ENCODE results near the gene CALN1.

Gene CALN1

DNA sequence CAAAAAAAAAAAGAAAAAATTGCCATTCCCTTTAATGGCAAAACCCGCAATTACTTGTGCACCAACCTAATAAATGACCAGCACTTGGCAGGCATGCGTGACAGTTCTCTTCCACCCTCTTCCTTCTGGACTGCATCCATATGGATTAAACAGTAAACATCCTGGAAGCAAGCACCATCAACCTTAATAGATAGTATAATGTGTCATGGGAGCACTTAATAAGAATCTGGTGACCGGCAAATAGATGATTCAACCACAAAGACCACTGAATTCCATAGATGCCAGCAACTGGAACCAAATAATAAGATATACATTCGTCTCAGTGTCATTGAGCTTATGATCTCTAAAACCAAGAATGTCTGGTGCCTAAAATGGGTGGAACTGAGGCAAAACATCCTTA lies 610.2 kb downstream of the CALN1 start:
- TF ChIP-seq FOXP2 (optimal IDR thresholded peaks at IDR 0.05; ENCODE audit: borderline replicate concordance, extremely low read depth, extremely low read length, insufficient read depth) (no peak), REST (IDR thresholded peaks at IDR 0.05; ENCODE audit: insufficient read depth in 1 of 2, low read depth in 2 of 2, low read length in 2 of 2) (no peak), TAF1 (IDR thresholded peaks at IDR 0.05; ENCODE audit: borderline replicate concordance, insufficient read depth, low read length) (no peak), POLR2AphosphoS5 (IDR thresholded peaks at IDR 0.05; ENCODE audit: low read depth, low read length) (no peak), SIN3A (IDR thresholded peaks at IDR 0.05; ENCODE audit: borderline replicate concordance, insufficient read depth, low read length) (no peak)

DNA sequence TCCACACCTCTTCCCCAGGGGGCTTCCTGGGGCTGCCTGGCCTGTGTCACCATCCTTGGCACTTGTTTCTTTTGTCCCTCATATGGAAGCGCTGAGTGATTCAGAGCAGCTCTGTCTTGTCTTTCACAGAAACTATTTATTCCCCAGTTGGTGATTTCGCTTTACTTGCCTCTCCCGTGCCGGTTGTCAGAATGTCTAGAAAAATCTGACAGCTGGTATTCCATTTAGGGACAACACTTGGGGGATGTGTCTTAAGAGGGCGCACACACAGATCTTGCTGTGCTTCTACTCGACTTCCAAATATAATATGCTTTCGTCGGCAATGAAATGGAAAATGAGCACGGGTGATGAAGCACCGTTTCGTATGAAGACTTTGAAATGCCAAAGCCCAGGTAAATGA lies 611.8 kb downstream of the CALN1 start:
- TF ChIP-seq REST (IDR thresholded peaks at IDR 0.05; ENCODE audit: insufficient read depth in 1 of 2, low read depth in 2 of 2, low read length in 2 of 2) (no peak), SIN3A (IDR thresholded peaks at IDR 0.05; ENCODE audit: borderline replicate concordance, insufficient read depth, low read length) (no peak), FOXP2 (optimal IDR thresholded peaks at IDR 0.05; ENCODE audit: borderline replicate concordance, extremely low read depth, extremely low read length, insufficient read depth) (no peak), TAF1 (IDR thresholded peaks at IDR 0.05; ENCODE audit: borderline replicate concordance, insufficient read depth, low read length) (no peak), POLR2AphosphoS5 (IDR thresholded peaks at IDR 0.05; ENCODE audit: low read depth, low read length) (no peak)

DNA sequence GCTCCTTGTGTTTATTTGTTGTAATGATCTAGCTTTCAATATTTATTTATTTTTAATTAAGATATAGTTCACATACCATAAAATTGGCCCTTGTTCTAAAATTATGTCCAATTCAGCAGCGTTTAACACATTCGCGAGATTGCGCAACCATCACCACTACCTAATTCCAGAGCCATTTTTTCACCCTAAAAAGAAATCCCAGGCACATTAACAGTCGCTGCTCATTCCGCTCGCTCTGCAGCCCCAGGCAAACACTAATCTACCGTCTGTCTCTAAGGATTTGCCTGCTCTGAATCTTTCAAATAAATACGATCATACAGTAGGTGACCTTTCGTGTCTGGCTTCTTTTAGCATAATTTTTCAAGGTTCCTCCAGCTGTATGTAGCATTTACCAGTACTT lies 616.7 kb downstream of the CALN1 start:
- TF ChIP-seq TAF1 (IDR thresholded peaks at IDR 0.05; ENCODE audit: borderline replicate concordance, insufficient read depth, low read length) (no peak), REST (IDR thresholded peaks at IDR 0.05; ENCODE audit: insufficient read depth in 1 of 2, low read depth in 2 of 2, low read length in 2 of 2) (no peak), FOXP2 (optimal IDR thresholded peaks at IDR 0.05; ENCODE audit: borderline replicate concordance, extremely low read depth, extremely low read length, insufficient read depth) (no peak), POLR2AphosphoS5 (IDR thresholded peaks at IDR 0.05; ENCODE audit: low read depth, low read length) (no peak), SIN3A (IDR thresholded peaks at IDR 0.05; ENCODE audit: borderline replicate concordance, insufficient read depth, low read length) (no peak)

DNA sequence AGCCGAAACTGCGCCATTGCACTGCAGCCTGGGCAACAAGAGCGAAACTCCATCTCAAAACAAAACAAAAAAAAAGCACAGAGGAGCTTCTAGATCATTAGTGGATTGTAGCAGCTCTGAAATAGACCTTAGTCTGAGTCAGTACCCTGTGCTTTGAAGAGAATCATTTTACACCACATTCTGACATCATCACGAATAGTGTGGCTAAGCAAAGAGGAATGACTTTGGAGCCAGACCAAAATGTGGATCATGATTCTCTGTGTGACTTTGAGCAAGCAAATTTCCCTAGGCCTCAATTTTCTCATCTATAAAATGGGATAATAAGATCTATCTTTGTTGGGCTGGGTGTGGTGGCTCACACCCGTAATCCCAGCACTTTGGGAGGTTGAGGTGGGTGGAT lies 618.9 kb downstream of the CALN1 start:
- TF ChIP-seq FOXP2 (optimal IDR thresholded peaks at IDR 0.05; ENCODE audit: borderline replicate concordance, extremely low read depth, extremely low read length, insufficient read depth) = no peak

- TF ChIP-seq TAF1 (IDR thresholded peaks at IDR 0.05; ENCODE audit: borderline replicate concordance, insufficient read depth, low read length) = no peak
- TF ChIP-seq REST (IDR thresholded peaks at IDR 0.05; ENCODE audit: insufficient read depth in 1 of 2, low read depth in 2 of 2, low read length in 2 of 2) = no peak
These were observed 624.6 kb downstream of the CALN1 start for GRCh38 chr7:71787513-71787912.
